Prostate gland (tissue), 2 donors: ENCODE measurements around the gene ACACB.

ENCODE experiments used
- CTCF ChIP-seq, 4 experiments: fragments of 200-600 bp in 2 of 4; fragments of 450-650 bp in 2 of 4; sonication (generic) in 2 of 4; IDR thresholded peaks; 1 replicate in 3 of 4; 2 replicates in 1 of 4; pipeline ENCODE4 v1.5.1; 2016 to 2019; ENCODE audit warnings: antibody characterized with exemption in 4 of 4, mild to moderate bottlenecking in 2 of 4, moderate library complexity in 2 of 4
- POLR2A ChIP-seq: fragments of 450-650 bp; IDR thresholded peaks from one replicate; pipeline ENCODE4 v1.6.1; 2016; ENCODE audit warnings: antibody characterized with exemption, mild to moderate bottlenecking

- TF ChIP-seq CTCF (IDR thresholded peaks at IDR 0.05) (no peak), POLR2A (no peak)
Observed at GRCh38 chr12:109310247-109311125, 194.1 kb downstream of the ACACB start.
